Hepatocyte (in vitro differentiated cells): ENCODE data around the gene SLC9A2.

Experiments used
- CTCF ChIP-seq: fragments of 200-600 bp; sonication (generic); IDR thresholded peaks from 2 replicates; pipeline ENCODE4 v1.5.1; 2016; ENCODE audit warnings: antibody characterized with exemption, mild to moderate bottlenecking; ENCODE audit not compliant: poor library complexity
- EZH2 ChIP-seq: fragments of 200-600 bp; sonication (generic); IDR thresholded peaks from 2 replicates; pipeline ENCODE4 v1.6.1; 2016; ENCODE audit warnings: antibody characterized with exemption, mild to moderate bottlenecking, borderline replicate concordance
- EZH2phosphoT487 ChIP-seq: fragments of 200-600 bp; sonication (generic); IDR thresholded peaks from one replicate; pipeline ENCODE4 v1.6.1; 2018; ENCODE audit warnings: antibody characterized with exemption, mild to moderate bottlenecking, low read depth, moderate library complexity; ENCODE audit not compliant: unreplicated experiment, severe bottlenecking

DNA sequence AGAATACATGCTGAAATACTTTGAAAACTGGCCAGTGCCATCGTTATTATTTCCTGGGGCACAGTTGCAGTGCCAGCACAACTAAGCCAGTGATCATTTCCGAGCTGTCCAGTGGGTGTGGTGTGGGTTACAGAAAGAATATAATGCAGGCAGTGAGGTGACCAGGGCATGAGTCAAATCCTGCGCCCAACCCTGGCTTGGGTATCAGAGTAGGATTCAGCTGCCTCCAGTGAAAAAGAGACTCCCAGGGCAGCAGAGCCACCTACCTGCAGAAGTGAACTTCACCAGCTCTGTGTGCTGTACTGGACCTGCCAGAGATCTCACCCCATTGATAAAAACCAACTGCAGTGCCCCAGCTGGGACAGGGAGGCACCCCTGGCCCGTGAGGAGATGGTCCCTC, 18.0 kb downstream of the SLC9A2 start:
- TF ChIP-seq CTCF (no peak), EZH2 (no peak), EZH2phosphoT487 (no peak)
